GM18870 (cell line): Measurements from ENCODE around the gene ATP5F1C.
"Not testable (repeated sequence)": the region's sequence is repeated elsewhere in the genome, so short reads cannot be mapped to it uniquely, and the experiment has no call there.

ENCODE experiments used
- ATAC-seq: cut with Tn5 transposase; IDR thresholded peaks from one replicate; pipeline ENCODE4 v1.9.1; 2021; ENCODE audit warnings: moderate library complexity; ENCODE audit not compliant: unreplicated experiment

The ATP5F1C gene

GRCh38 chr10:7787857-7788638, at the start of gene ATP5F1C, which contains the start of gene KIN:
Gene ATP5F1C, plus strand, starts transcription at chr10:7788177. Its CDS starts 31 bp downstream, at chr10:7788208.
Gene KIN, minus strand, starts transcription at chr10:7787993. Its CDS starts 60 bp downstream, at chr10:7787933.
- peak; percentile 91 for ATAC-seq

GRCh38 chr10:7738536-7739407, 49.2 kb upstream of the ATP5F1C start:
- ATAC-seq = no peak

- no peak for ATAC-seq
These were observed 43.7 kb upstream of the ATP5F1C start for GRCh38 chr10:7744307-7744706.

GRCh38 chr10:7748637-7749036, 39.3 kb upstream of the ATP5F1C start:
- not testable (repeated sequence) for ATAC-seq

- no peak for ATAC-seq
These were observed 37.8 kb upstream of the ATP5F1C start for GRCh38 chr10:7750222-7750621.

- ATAC-seq = no peak
These were observed 35.7 kb upstream of the ATP5F1C start for GRCh38 chr10:7752251-7752650.

GRCh38 chr10:7755103-7755502, 32.9 kb upstream of the ATP5F1C start:
- ATAC-seq = no peak

- no peak for ATAC-seq
These were observed 31.5 kb upstream of the ATP5F1C start for GRCh38 chr10:7756360-7756992.

GRCh38 chr10:7763929-7764328, 24.0 kb upstream of the ATP5F1C start:
- ATAC-seq = no peak

- ATAC-seq = no peak
These were observed 21.7 kb upstream of the ATP5F1C start for GRCh38 chr10:7766241-7766640.

GRCh38 chr10:7767209-7767608, 20.8 kb upstream of the ATP5F1C start:
- ATAC-seq = no peak

- no peak for ATAC-seq
These were observed 19.6 kb upstream of the ATP5F1C start for GRCh38 chr10:7768417-7768816.

- ATAC-seq = no peak
These were observed 13.9 kb upstream of the ATP5F1C start for GRCh38 chr10:7773845-7774801.

GRCh38 chr10:7776777-7777176, 11.2 kb upstream of the ATP5F1C start:
- ATAC-seq = no peak

GRCh38 chr10:7782194-7782593, 5.8 kb upstream of the ATP5F1C start:
- not testable (repeated sequence) for ATAC-seq

GRCh38 chr10:7786430-7786829, 1.5 kb upstream of the ATP5F1C start:
- ATAC-seq = no peak

- ATAC-seq = no peak
These were observed 674 bp upstream of the ATP5F1C start for GRCh38 chr10:7787150-7787856.

- peak; percentile 12 for ATAC-seq
These were observed 786 bp downstream of the ATP5F1C start for GRCh38 chr10:7788639-7789286.

- no peak for ATAC-seq
These were observed 1.4 kb downstream of the ATP5F1C start for GRCh38 chr10:7789390-7789789.
